Tibial nerve (tissue), 4 donors: ENCODE measurements around the gene INHBC.

Source experiments
- CTCF ChIP-seq, 5 experiments: fragments of 200-600 bp in 3 of 5; fragments of 450-650 bp in 2 of 5; sonication (generic) in 3 of 5; IDR thresholded peaks; one replicate each; pipeline ENCODE4 v1.5.1; 2016 to 2019; ENCODE audit warnings: antibody characterized with exemption in 5 of 5, mild to moderate bottlenecking in 3 of 5, moderate library complexity in 2 of 5
- EP300 ChIP-seq, 2 donors: sonication (generic); formaldehyde crosslinking; IDR thresholded peaks; one replicate each; pipeline ENCODE4 v1.6.1; 2017; ENCODE audit warnings: antibody characterized with exemption in 2 of 2, mild to moderate bottlenecking in 1 of 2

- TF ChIP-seq CTCF (IDR thresholded peaks at IDR 0.05) (no peak), EP300 (IDR thresholded peaks at IDR 0.05) (no peak)
Observed at GRCh38 chr12:57462912-57463253, 28.3 kb downstream of the INHBC start.
